Measurements from ENCODE around the gene UIMC1. TPM values are rescaled to one million over a fixed set of nuclear protein-coding genes. Genes with fewer than 3 reads are reported as not detected.

UIMC1 gene
- polyA plus RNA-seq, 1 of the 3 experiments (the other 2 are of a cell fraction), result 19.9 TPM

DNA sequence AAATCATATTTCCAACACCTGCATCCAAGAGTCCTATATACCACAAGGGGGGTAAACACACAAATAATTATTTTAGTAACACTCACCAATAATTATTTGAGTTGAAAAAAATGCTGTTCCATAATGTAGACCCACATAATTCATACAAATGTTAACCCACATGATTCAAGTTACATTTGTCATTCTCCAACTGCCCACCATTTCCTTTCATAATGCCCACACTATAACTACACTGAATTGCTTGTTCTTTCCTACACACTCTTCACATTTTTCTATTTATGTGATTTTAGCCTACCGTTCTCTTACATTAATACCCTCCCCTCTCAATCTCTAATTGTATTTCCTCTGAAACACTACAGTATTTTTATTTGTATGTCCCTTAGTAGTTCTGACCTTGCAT is 71.6 kb downstream of the UIMC1 start (continued):
- TF ChIP-seq FOSL2 (IDR thresholded peaks at IDR 0.05; ENCODE audit: borderline replicate concordance, low read depth) (no peak), NFIC (IDR thresholded peaks at IDR 0.05; ENCODE audit: borderline replicate concordance) (no peak), CHD2 (IDR thresholded peaks at IDR 0.05; ENCODE audit: low read length, partially characterized antibody) (no peak), SIN3A (IDR thresholded peaks at IDR 0.05; ENCODE audit: borderline replicate concordance, low read depth, low read length) (no peak), EP300 (IDR thresholded peaks at IDR 0.05; ENCODE audit: borderline replicate concordance in 1 of 2, low read depth in 1 of 2, low read length in 1 of 2) (no peak)
- TF ChIP-seq, protein P1, sequence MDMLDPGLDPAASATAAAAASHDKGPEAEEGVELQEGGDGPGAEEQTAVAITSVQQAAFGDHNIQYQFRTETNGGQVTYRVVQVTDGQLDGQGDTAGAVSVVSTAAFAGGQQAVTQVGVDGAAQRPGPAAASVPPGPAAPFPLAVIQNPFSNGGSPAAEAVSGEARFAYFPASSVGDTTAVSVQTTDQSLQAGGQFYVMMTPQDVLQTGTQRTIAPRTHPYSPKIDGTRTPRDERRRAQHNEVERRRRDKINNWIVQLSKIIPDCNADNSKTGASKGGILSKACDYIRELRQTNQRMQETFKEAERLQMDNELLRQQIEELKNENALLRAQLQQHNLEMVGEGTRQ (IDR thresholded peaks at IDR 0.05; ENCODE audit: borderline replicate concordance, low read depth, low read length), result no peak
- TF ChIP-seq, protein P2, sequence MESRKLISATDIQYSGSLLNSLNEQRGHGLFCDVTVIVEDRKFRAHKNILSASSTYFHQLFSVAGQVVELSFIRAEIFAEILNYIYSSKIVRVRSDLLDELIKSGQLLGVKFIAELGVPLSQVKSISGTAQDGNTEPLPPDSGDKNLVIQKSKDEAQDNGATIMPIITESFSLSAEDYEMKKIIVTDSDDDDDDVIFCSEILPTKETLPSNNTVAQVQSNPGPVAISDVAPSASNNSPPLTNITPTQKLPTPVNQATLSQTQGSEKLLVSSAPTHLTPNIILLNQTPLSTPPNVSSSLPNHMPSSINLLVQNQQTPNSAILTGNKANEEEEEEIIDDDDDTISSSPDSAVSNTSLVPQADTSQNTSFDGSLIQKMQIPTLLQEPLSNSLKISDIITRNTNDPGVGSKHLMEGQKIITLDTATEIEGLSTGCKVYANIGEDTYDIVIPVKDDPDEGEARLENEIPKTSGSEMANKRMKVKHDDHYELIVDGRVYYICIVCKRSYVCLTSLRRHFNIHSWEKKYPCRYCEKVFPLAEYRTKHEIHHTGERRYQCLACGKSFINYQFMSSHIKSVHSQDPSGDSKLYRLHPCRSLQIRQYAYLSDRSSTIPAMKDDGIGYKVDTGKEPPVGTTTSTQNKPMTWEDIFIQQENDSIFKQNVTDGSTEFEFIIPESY (IDR thresholded peaks at IDR 0.05; ENCODE audit: borderline replicate concordance, low read depth), result no peak

DNA sequence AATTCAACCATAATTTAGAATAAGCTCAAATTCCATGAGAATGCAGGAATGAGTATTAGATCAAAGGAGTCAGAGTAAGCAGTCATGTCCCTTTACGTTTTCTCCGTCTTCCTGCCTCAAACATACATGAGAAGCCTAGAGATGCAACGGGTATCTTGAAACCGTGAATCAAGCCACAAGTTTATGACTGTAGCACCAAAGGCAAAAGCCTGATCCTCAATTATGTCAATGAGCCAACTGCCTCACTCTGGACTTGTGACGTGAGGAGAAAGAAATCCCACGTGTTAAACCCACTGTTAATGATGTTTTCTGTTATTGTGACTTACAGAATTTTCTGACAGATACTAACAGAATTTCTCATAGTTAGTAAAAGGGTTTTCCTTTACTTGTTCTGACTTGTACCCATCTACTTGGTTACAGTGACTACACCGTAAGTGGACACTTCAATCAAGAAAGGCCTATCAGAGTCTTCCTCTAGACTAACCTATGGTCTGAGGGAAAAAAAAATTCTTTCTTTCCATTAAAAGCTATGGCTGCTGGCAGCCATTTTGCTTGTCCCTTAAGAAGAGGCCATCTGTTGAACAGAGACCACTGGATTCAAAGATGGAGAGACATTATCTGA is 72.2 kb downstream of the UIMC1 start:
- ChIA-PET POLR2A (interaction anchor here (0.7 kb wide), 1 partner anchor 562 kb away, joined by 3 read pairs; no protein-coding TSS in a partner anchor), CTCF (no interaction called here)
- Histone ChIP-seq H3K9ac (no peak overlapping the region), H3K36me3 (replicated peaks in 1 of 2; ENCODE audit: control insufficient read depth in 1 of 2, insufficient read depth in 2 of 2, low read length in 1 of 2) (peaks cover 43 to 49% of the 10 kb centered on the region in 2 experiments), H4K20me1 (ENCODE audit: insufficient read depth) (no peaks in the 10 kb centered on the region), H3K4me3 (ENCODE audit: low read depth in 2 of 2, low read length in 1 of 2) (no peak overlapping the region), H3F3A (replicated peaks; ENCODE audit: insufficient read depth) (peaks cover 8% of the 10 kb centered on the region), H3K27me3 (ENCODE audit: insufficient read depth) (no peaks in the 10 kb centered on the region), H3K27ac (ENCODE audit: low read depth in 2 of 2, low read length in 1 of 2) (no peak overlapping the region), H3K9me3 (no peaks in the 10 kb centered on the region), H3K9me2 (no peaks in the 10 kb centered on the region), H3K4me2 (no peak overlapping the region), H2AFZ (ENCODE audit: low read depth) (no peak overlapping the region), H3K79me2 (ENCODE audit: insufficient read depth) (peaks cover 8% of the 10 kb centered on the region; the same call in 1 of the 2 replicates), H3K4me1 (ENCODE audit: control insufficient read depth in 1 of 2, insufficient read depth in 2 of 2, low read depth in 1 of 2, low read length in 1 of 2) (no peaks in the 10 kb centered on the region)
- TF ChIP-seq CHD2 (IDR thresholded peaks at IDR 0.05; ENCODE audit: low read length, partially characterized antibody) (no peak), YY1 (IDR thresholded peaks at IDR 0.05; ENCODE audit: low read depth) (no peak), TAF1 (IDR thresholded peaks at IDR 0.05; ENCODE audit: borderline replicate concordance, low read depth, low read length) (no peak), RAD21 (IDR thresholded peaks at IDR 0.05; ENCODE audit: low read length) (no peak), FOSL2 (IDR thresholded peaks at IDR 0.05; ENCODE audit: borderline replicate concordance, low read depth) (no peak), RCOR1 (IDR thresholded peaks at IDR 0.05; ENCODE audit: low read length) (no peak), FOXM1 (IDR thresholded peaks at IDR 0.05; ENCODE audit: low read depth) (no peak)
- TF ChIP-seq, protein P3, sequence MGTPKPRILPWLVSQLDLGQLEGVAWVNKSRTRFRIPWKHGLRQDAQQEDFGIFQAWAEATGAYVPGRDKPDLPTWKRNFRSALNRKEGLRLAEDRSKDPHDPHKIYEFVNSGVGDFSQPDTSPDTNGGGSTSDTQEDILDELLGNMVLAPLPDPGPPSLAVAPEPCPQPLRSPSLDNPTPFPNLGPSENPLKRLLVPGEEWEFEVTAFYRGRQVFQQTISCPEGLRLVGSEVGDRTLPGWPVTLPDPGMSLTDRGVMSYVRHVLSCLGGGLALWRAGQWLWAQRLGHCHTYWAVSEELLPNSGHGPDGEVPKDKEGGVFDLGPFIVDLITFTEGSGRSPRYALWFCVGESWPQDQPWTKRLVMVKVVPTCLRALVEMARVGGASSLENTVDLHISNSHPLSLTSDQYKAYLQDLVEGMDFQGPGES (IDR thresholded peaks at IDR 0.05; ENCODE audit: low read depth, low read length), result no peak
- TF ChIP-seq, protein P4, sequence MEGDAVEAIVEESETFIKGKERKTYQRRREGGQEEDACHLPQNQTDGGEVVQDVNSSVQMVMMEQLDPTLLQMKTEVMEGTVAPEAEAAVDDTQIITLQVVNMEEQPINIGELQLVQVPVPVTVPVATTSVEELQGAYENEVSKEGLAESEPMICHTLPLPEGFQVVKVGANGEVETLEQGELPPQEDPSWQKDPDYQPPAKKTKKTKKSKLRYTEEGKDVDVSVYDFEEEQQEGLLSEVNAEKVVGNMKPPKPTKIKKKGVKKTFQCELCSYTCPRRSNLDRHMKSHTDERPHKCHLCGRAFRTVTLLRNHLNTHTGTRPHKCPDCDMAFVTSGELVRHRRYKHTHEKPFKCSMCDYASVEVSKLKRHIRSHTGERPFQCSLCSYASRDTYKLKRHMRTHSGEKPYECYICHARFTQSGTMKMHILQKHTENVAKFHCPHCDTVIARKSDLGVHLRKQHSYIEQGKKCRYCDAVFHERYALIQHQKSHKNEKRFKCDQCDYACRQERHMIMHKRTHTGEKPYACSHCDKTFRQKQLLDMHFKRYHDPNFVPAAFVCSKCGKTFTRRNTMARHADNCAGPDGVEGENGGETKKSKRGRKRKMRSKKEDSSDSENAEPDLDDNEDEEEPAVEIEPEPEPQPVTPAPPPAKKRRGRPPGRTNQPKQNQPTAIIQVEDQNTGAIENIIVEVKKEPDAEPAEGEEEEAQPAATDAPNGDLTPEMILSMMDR (IDR thresholded peaks at IDR 0.05), result no peak
- no peak for DNase-seq
- 96% methylated on average over 7 of the region's 7 CpGs for WGBS (ENCODE audit: low lambda C conversion rate)
